WTC11 (cell line): Measurements from ENCODE around the gene RGS11.

Source experiments
- FOXP1 ChIP-seq: sonication (generic); formaldehyde crosslinking; IDR thresholded peaks from 2 replicates; pipeline ENCODE4 v1.8.0; 2022; ENCODE audit warnings: missing genetic modification reagents, mild to moderate bottlenecking, moderate library complexity, borderline replicate concordance
- NFYB ChIP-seq: sonication (generic); formaldehyde crosslinking; conservative IDR thresholded peaks from 2 replicates; pipeline ENCODE4 v1.8.0; 2022; ENCODE audit warnings: low read depth, missing genetic modification reagents
- NR2C2 ChIP-seq: sonication (generic); formaldehyde crosslinking; IDR thresholded peaks from 2 replicates; pipeline ENCODE4 v1.8.0; 2022; ENCODE audit warnings: mild to moderate bottlenecking, missing genetic modification reagents
- TF ChIP-seq, protein P1 (sequence below): sonication (generic); formaldehyde crosslinking; IDR thresholded peaks from 2 replicates; pipeline ENCODE4 v1.8.1; 2023; ENCODE audit warnings: mild to moderate bottlenecking, missing genetic modification reagents, borderline replicate concordance
- TF ChIP-seq, protein P2 (sequence below): fragments of 200-600 bp; IDR thresholded peaks from 2 replicates; pipeline ENCODE4 v1.8.0; 2022; ENCODE audit warnings: antibody characterized with exemption

DNA sequence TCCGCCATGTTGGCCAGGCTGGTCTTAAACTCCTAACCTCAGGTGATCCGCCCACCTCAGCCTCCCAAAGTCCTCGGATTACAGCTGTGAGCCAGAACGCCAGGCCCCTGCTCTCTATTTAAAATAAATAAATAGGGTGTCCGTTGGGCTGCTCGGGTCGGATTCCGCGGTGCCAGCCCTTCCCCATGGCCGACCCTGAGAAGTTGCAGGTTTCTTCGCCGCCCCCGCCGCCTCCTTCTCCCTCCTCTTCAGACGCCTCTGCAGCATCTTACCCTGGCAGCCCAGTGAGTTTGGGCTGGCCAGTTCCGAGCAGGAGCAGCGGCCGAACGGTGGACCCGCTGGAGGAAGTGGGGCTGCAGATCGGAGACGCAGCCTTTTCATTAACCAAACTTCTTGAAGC is 44.8 kb downstream of the RGS11 start:
- TF ChIP-seq, protein P1, sequence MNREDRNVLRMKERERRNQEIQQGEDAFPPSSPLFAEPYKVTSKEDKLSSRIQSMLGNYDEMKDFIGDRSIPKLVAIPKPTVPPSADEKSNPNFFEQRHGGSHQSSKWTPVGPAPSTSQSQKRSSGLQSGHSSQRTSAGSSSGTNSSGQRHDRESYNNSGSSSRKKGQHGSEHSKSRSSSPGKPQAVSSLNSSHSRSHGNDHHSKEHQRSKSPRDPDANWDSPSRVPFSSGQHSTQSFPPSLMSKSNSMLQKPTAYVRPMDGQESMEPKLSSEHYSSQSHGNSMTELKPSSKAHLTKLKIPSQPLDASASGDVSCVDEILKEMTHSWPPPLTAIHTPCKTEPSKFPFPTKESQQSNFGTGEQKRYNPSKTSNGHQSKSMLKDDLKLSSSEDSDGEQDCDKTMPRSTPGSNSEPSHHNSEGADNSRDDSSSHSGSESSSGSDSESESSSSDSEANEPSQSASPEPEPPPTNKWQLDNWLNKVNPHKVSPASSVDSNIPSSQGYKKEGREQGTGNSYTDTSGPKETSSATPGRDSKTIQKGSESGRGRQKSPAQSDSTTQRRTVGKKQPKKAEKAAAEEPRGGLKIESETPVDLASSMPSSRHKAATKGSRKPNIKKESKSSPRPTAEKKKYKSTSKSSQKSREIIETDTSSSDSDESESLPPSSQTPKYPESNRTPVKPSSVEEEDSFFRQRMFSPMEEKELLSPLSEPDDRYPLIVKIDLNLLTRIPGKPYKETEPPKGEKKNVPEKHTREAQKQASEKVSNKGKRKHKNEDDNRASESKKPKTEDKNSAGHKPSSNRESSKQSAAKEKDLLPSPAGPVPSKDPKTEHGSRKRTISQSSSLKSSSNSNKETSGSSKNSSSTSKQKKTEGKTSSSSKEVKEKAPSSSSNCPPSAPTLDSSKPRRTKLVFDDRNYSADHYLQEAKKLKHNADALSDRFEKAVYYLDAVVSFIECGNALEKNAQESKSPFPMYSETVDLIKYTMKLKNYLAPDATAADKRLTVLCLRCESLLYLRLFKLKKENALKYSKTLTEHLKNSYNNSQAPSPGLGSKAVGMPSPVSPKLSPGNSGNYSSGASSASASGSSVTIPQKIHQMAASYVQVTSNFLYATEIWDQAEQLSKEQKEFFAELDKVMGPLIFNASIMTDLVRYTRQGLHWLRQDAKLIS: no peak
- TF ChIP-seq NFYB (CRISPR knock-in tag) (no peak), FOXP1 (CRISPR knock-in tag) (no peak), NR2C2 (no peak)
- TF ChIP-seq, protein P2, sequence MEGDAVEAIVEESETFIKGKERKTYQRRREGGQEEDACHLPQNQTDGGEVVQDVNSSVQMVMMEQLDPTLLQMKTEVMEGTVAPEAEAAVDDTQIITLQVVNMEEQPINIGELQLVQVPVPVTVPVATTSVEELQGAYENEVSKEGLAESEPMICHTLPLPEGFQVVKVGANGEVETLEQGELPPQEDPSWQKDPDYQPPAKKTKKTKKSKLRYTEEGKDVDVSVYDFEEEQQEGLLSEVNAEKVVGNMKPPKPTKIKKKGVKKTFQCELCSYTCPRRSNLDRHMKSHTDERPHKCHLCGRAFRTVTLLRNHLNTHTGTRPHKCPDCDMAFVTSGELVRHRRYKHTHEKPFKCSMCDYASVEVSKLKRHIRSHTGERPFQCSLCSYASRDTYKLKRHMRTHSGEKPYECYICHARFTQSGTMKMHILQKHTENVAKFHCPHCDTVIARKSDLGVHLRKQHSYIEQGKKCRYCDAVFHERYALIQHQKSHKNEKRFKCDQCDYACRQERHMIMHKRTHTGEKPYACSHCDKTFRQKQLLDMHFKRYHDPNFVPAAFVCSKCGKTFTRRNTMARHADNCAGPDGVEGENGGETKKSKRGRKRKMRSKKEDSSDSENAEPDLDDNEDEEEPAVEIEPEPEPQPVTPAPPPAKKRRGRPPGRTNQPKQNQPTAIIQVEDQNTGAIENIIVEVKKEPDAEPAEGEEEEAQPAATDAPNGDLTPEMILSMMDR: no peak
